ENCODE data around the gene LCN9.

GRCh38 chr9:135696446-135696845, 33.3 kb downstream of the LCN9 start:
- TF ChIP-seq MAX (IDR thresholded peaks at IDR 0.05) (no peak), CTCF (IDR thresholded peaks at IDR 0.05; ENCODE audit: low read depth, low read length, missing input control) (no peak), FOXA1 (IDR thresholded peaks at IDR 0.05) (no peak), FOXA2 (IDR thresholded peaks at IDR 0.05) (no peak), EGR1 (IDR thresholded peaks at IDR 0.05; ENCODE audit: low read depth in 2 of 2) (no peak), RAD21 (IDR thresholded peaks at IDR 0.05) (no peak), HNF4A (conservative IDR thresholded peaks at IDR 0.05) (no peak), RXRA (IDR thresholded peaks at IDR 0.05) (no peak), SP1 (IDR thresholded peaks at IDR 0.05) (no peak), ATF3 (IDR thresholded peaks at IDR 0.05) (no peak)
- TF ChIP-seq, protein P1, sequence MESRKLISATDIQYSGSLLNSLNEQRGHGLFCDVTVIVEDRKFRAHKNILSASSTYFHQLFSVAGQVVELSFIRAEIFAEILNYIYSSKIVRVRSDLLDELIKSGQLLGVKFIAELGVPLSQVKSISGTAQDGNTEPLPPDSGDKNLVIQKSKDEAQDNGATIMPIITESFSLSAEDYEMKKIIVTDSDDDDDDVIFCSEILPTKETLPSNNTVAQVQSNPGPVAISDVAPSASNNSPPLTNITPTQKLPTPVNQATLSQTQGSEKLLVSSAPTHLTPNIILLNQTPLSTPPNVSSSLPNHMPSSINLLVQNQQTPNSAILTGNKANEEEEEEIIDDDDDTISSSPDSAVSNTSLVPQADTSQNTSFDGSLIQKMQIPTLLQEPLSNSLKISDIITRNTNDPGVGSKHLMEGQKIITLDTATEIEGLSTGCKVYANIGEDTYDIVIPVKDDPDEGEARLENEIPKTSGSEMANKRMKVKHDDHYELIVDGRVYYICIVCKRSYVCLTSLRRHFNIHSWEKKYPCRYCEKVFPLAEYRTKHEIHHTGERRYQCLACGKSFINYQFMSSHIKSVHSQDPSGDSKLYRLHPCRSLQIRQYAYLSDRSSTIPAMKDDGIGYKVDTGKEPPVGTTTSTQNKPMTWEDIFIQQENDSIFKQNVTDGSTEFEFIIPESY (IDR thresholded peaks at IDR 0.05) = no peak

Data from liver (tissue), 3 donors.